Measurements from ENCODE around the gene CTNND2.

The CTNND2 gene

GRCh38 chr5:11355491-11355890 is 548.8 kb downstream of the CTNND2 start:
- Histone ChIP-seq H3K4me1 (ENCODE audit: low read length) (no peaks in the 10 kb centered on the region), H3K9me2 (replicated peaks; ENCODE audit: insufficient read depth, low read length) (no peaks in the 10 kb centered on the region)
- no peak for DNase-seq

DNA sequence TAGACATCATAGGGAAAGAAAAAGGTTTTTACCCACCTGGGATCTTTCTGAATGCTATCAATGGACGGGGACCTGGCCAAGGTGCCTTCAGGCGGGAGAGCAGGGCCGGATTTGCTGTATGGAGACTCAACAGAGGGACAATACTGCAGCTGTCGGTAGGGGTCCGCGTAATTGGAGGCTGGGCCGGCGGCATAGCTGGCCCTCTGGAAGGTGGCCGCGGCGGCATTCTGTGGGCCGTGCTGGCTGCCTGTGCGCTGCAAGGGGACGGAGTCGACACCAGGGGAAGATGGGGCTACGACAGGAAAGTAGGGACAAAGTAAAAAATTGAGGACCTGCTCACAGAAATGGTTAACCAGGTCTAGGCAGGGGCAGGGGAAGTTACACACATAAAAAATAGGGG is 557.9 kb downstream of the CTNND2 start:
- H3K79me2 ChIP-seq (ENCODE audit: low read length), result no peaks in the 10 kb centered on the region
- no peaks in the 10 kb centered on the region for H3K4me1 ChIP-seq (ENCODE audit: low read length)
- H3K36me3 ChIP-seq (replicated peaks; ENCODE audit: insufficient read depth, low read length), result no peaks in the 10 kb centered on the region; the same call in 1 of the 2 replicates
- H3K9me2 ChIP-seq (replicated peaks; ENCODE audit: insufficient read depth, low read length), result no peaks in the 10 kb centered on the region
- no peak for DNase-seq
- no peak overlapping the region for H3K4me2 ChIP-seq (ENCODE audit: low read depth, low read length)
- H2AFZ ChIP-seq (ENCODE audit: low read length), result no peak overlapping the region
- H4K20me1 ChIP-seq (ENCODE audit: insufficient read depth, low read length), result no peaks in the 10 kb centered on the region
- no peaks in the 10 kb centered on the region for H3K27me3 ChIP-seq (replicated peaks; ENCODE audit: insufficient read depth, low read length)
- H3K4me3 ChIP-seq (ENCODE audit: low read length), result no peak overlapping the region
- no peak overlapping the region for H3K9ac ChIP-seq (ENCODE audit: low read length)
- TF ChIP-seq EZH2phosphoT487 (IDR thresholded peaks at IDR 0.05; ENCODE audit: low read length) (no peak), EZH2 (optimal IDR thresholded peaks at IDR 0.05; ENCODE audit: low read depth, low read length) (no peak)
- TF ChIP-seq, protein P1, sequence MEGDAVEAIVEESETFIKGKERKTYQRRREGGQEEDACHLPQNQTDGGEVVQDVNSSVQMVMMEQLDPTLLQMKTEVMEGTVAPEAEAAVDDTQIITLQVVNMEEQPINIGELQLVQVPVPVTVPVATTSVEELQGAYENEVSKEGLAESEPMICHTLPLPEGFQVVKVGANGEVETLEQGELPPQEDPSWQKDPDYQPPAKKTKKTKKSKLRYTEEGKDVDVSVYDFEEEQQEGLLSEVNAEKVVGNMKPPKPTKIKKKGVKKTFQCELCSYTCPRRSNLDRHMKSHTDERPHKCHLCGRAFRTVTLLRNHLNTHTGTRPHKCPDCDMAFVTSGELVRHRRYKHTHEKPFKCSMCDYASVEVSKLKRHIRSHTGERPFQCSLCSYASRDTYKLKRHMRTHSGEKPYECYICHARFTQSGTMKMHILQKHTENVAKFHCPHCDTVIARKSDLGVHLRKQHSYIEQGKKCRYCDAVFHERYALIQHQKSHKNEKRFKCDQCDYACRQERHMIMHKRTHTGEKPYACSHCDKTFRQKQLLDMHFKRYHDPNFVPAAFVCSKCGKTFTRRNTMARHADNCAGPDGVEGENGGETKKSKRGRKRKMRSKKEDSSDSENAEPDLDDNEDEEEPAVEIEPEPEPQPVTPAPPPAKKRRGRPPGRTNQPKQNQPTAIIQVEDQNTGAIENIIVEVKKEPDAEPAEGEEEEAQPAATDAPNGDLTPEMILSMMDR (IDR thresholded peaks at IDR 0.05; ENCODE audit: low read length), result no peak
- H3F3A ChIP-seq (ENCODE audit: insufficient read depth, low read length), result no peaks in the 10 kb centered on the region
- H3K27ac ChIP-seq (ENCODE audit: low read length), result no peak overlapping the region
- H3K9me3 ChIP-seq (replicated peaks; ENCODE audit: insufficient read depth, low read length), result no peaks in the 10 kb centered on the region

More at GRCh38 chr5:11355491-11355890, 548.8 kb downstream of the CTNND2 start:
- Histone ChIP-seq H3K79me2 (ENCODE audit: low read length) (no peaks in the 10 kb centered on the region), H3K27ac (ENCODE audit: low read length) (no peak overlapping the region), H3K36me3 (replicated peaks; ENCODE audit: insufficient read depth, low read length) (no peaks in the 10 kb centered on the region; the same call in 1 of the 2 replicates), H3F3A (ENCODE audit: insufficient read depth, low read length) (no peaks in the 10 kb centered on the region), H3K4me3 (ENCODE audit: low read length) (no peak overlapping the region), H3K9ac (ENCODE audit: low read length) (no peak overlapping the region), H2AFZ (ENCODE audit: low read length) (no peak overlapping the region), H3K9me3 (replicated peaks; ENCODE audit: insufficient read depth, low read length) (no peaks in the 10 kb centered on the region), H3K27me3 (replicated peaks; ENCODE audit: insufficient read depth, low read length) (no peaks in the 10 kb centered on the region), H3K4me2 (ENCODE audit: low read depth, low read length) (no peak overlapping the region), H4K20me1 (ENCODE audit: insufficient read depth, low read length) (no peaks in the 10 kb centered on the region)
- TF ChIP-seq EZH2phosphoT487 (IDR thresholded peaks at IDR 0.05; ENCODE audit: low read length) (no peak), EZH2 (optimal IDR thresholded peaks at IDR 0.05; ENCODE audit: low read depth, low read length) (no peak)
- TF ChIP-seq, protein P1 (IDR thresholded peaks at IDR 0.05; ENCODE audit: low read length), result no peak

DNA sequence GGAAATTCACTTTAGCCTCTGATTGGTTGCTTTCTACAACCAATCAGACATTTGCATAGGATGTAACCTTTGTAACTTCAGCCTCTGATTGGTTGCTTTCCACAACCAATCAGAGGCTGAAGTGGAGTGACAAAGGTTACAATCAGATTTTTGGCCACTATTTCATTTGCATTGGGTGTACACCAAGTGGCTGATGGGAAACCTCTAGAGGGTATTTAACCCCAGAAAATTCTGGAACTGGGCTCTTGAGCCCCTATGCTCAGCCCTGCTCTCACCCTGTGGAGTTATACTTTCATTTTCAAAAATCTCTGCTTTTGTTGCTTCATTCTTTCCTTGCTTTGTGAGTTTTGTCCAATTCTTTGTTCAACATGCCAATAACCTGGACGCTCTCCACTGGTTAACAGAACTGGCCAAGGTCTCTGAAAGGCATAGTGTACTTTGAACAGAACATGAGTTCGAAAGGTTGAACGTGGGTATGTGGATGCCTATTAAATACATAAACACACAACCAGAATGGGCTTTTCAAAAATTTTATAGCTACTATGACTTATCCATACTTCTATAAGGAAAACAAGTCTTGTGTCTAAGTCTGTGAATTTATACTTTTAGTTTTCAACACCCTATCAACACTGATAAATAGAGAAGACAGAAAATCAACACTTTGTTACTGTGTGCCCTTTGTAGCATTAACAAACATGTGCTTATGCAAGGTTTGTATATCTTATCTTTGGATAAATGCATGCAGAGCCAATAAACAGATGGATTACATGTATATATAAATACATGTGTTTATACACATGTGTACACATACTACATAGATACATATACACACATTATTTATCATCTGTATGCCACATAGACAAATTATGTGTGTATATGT is 568.1 kb downstream of the CTNND2 start:
- no peak overlapping the region for H3K4me2 ChIP-seq (ENCODE audit: low read depth, low read length)
- no peaks in the 10 kb centered on the region for H3K27me3 ChIP-seq (replicated peaks; ENCODE audit: insufficient read depth, low read length)
- no peak for DNase-seq
- H3K4me1 ChIP-seq (ENCODE audit: low read length), result no peaks in the 10 kb centered on the region
- H3K36me3 ChIP-seq (replicated peaks; ENCODE audit: insufficient read depth, low read length), result no peaks in the 10 kb centered on the region
- no peak overlapping the region for H3K4me3 ChIP-seq (ENCODE audit: low read length)
- no peaks in the 10 kb centered on the region for H3K79me2 ChIP-seq (ENCODE audit: low read length)
- H3K9me2 ChIP-seq (replicated peaks; ENCODE audit: insufficient read depth, low read length), result no peaks in the 10 kb centered on the region
- no peaks in the 10 kb centered on the region for H4K20me1 ChIP-seq (ENCODE audit: insufficient read depth, low read length)
- H3F3A ChIP-seq (ENCODE audit: insufficient read depth, low read length), result no peaks in the 10 kb centered on the region
- H3K27ac ChIP-seq (ENCODE audit: low read length), result no peak overlapping the region
- H3K9me3 ChIP-seq (replicated peaks; ENCODE audit: insufficient read depth, low read length), result no peaks in the 10 kb centered on the region
- no peak overlapping the region for H2AFZ ChIP-seq (ENCODE audit: low read length)
- TF ChIP-seq EZH2phosphoT487 (IDR thresholded peaks at IDR 0.05; ENCODE audit: low read length), result no peak
- no peak for TF ChIP-seq EZH2 (optimal IDR thresholded peaks at IDR 0.05; ENCODE audit: low read depth, low read length)
- TF ChIP-seq, protein P1 (IDR thresholded peaks at IDR 0.05; ENCODE audit: low read length), result no peak
- no peak overlapping the region for H3K9ac ChIP-seq (ENCODE audit: low read length)
